Stomach smooth muscle (tissue), 2 donors: Measurements from ENCODE around the gene MX2.

Experiments used
- H3K27ac ChIP-seq: one replicate; pipeline ENCODE4 v1.7.0; 2013; ENCODE audit warnings: mild to moderate bottlenecking, low read length, inconsistent platforms
- H3K27me3 ChIP-seq, 2 donors: one replicate each; pipeline ENCODE4 v1.7.0; 2013; ENCODE audit warnings: low read length in 2 of 2; ENCODE audit not compliant: insufficient read depth in 2 of 2, control insufficient read depth in 1 of 2
- H3K36me3 ChIP-seq, 2 donors: one replicate each; pipeline ENCODE4 v1.7.0; 2013; ENCODE audit warnings: low read length in 2 of 2; ENCODE audit not compliant: control insufficient read depth in 2 of 2, insufficient read depth in 2 of 2
- H3K4me1 ChIP-seq: one replicate; pipeline ENCODE4 v1.7.0; 2013; ENCODE audit warnings: low read length; ENCODE audit not compliant: control insufficient read depth, insufficient read depth
- H3K4me3 ChIP-seq, 2 donors: one replicate each; pipeline ENCODE4 v1.7.0; 2013; ENCODE audit warnings: low read length in 2 of 2
- H3K9ac ChIP-seq, 2 donors: one replicate each; pipeline ENCODE4 v1.7.0; 2013; ENCODE audit warnings: low read length in 2 of 2, mild to moderate bottlenecking in 1 of 2
- H3K9me3 ChIP-seq, 2 donors: one replicate each; pipeline ENCODE4 v1.7.0; 2013; ENCODE audit warnings: low read length in 2 of 2; ENCODE audit not compliant: control insufficient read depth in 2 of 2
- donor health status: healthy.
- donor health status: Pancreatic carcinoma.

MX2 gene

GRCh38 chr21:41442481-41443186 is 80.8 kb downstream of the MX2 start:
- Histone ChIP-seq H3K9ac (no peak overlapping the region), H3K4me1 (no peaks in the 10 kb centered on the region), H3K9me3 (no peaks in the 10 kb centered on the region), H3K36me3 (peaks cover 55 to 61% of the 10 kb centered on the region in 2 donors), H3K4me3 (no peak overlapping the region), H3K27ac (no peak overlapping the region), H3K27me3 (no peaks in the 10 kb centered on the region)

GRCh38 chr21:41443562-41443961 is 81.7 kb downstream of the MX2 start:
- no peak overlapping the region for H3K9ac ChIP-seq
- H3K36me3 ChIP-seq = peaks cover 50 to 54% of the 10 kb centered on the region in 2 donors
- H3K9me3 ChIP-seq = no peaks in the 10 kb centered on the region
- no peak overlapping the region for H3K27ac ChIP-seq
- H3K4me3 ChIP-seq = no peak overlapping the region
- H3K4me1 ChIP-seq = no peaks in the 10 kb centered on the region
- H3K27me3 ChIP-seq = no peaks in the 10 kb centered on the region

- Histone ChIP-seq H3K27me3 (no peaks in the 10 kb centered on the region), H3K4me3 (no peak overlapping the region), H3K27ac (no peak overlapping the region), H3K9ac (no peak overlapping the region), H3K36me3 (peaks cover 46 to 60% of the 10 kb centered on the region in 2 donors), H3K4me1 (no peaks in the 10 kb centered on the region), H3K9me3 (no peaks in the 10 kb centered on the region)
These were observed 83.1 kb downstream of the MX2 start for GRCh38 chr21:41444703-41445464.

- Histone ChIP-seq H3K27ac (no peak overlapping the region), H3K4me3 (no peak overlapping the region), H3K27me3 (no peaks in the 10 kb centered on the region), H3K9me3 (no peaks in the 10 kb centered on the region), H3K9ac (no peak overlapping the region), H3K4me1 (no peaks in the 10 kb centered on the region), H3K36me3 (peaks cover 46 to 60% of the 10 kb centered on the region in 2 donors)
These were observed 83.6 kb downstream of the MX2 start for GRCh38 chr21:41445465-41445862.

GRCh38 chr21:41446586-41446985 is 84.8 kb downstream of the MX2 start:
- Histone ChIP-seq H3K36me3 (peaks cover 41 to 51% of the 10 kb centered on the region in 2 donors), H3K4me1 (no peaks in the 10 kb centered on the region), H3K4me3 (no peak overlapping the region), H3K27ac (no peak overlapping the region), H3K27me3 (no peaks in the 10 kb centered on the region), H3K9ac (no peak overlapping the region), H3K9me3 (no peaks in the 10 kb centered on the region)

GRCh38 chr21:41447356-41447755 is 85.5 kb downstream of the MX2 start:
- Histone ChIP-seq H3K36me3 (peaks cover 43 to 50% of the 10 kb centered on the region in 2 donors), H3K27ac (no peak overlapping the region), H3K9me3 (no peaks in the 10 kb centered on the region), H3K9ac (no peak overlapping the region), H3K4me3 (no peak overlapping the region), H3K4me1 (no peaks in the 10 kb centered on the region), H3K27me3 (no peaks in the 10 kb centered on the region)

- Histone ChIP-seq H3K27ac (no peak overlapping the region), H3K36me3 (peaks cover 29 to 43% of the 10 kb centered on the region in 2 donors)
These were observed 87.8 kb downstream of the MX2 start for GRCh38 chr21:41449613-41450012.

GRCh38 chr21:41451753-41452676 is 90.2 kb downstream of the MX2 start:
- H3K9me3 ChIP-seq = no peaks in the 10 kb centered on the region
- H3K9ac ChIP-seq = no peak overlapping the region
- no peak overlapping the region for H3K4me3 ChIP-seq
- H3K27me3 ChIP-seq = no peaks in the 10 kb centered on the region
- peaks cover 24 to 28% of the 10 kb centered on the region in 2 donors for H3K36me3 ChIP-seq
- H3K4me1 ChIP-seq = no peaks in the 10 kb centered on the region
- no peak overlapping the region for H3K27ac ChIP-seq

More at GRCh38 chr21:41449613-41450012, 87.8 kb downstream of the MX2 start:
- Histone ChIP-seq H3K9ac (no peak overlapping the region), H3K4me3 (no peak overlapping the region), H3K9me3 (no peaks in the 10 kb centered on the region), H3K27me3 (no peaks in the 10 kb centered on the region), H3K4me1 (no peaks in the 10 kb centered on the region)

GRCh38 chr21:41453198-41453597 is 91.4 kb downstream of the MX2 start:
- Histone ChIP-seq H3K27ac (no peak overlapping the region), H3K27me3 (no peaks in the 10 kb centered on the region), H3K4me1 (no peaks in the 10 kb centered on the region), H3K4me3 (no peak overlapping the region), H3K36me3 (peaks cover 20 to 30% of the 10 kb centered on the region in 2 donors), H3K9me3 (no peaks in the 10 kb centered on the region), H3K9ac (no peak overlapping the region)

GRCh38 chr21:41453761-41454160 is 91.9 kb downstream of the MX2 start:
- no peak overlapping the region for H3K9ac ChIP-seq
- H3K4me1 ChIP-seq = no peaks in the 10 kb centered on the region
- H3K27me3 ChIP-seq = no peaks in the 10 kb centered on the region
- H3K27ac ChIP-seq = no peak overlapping the region
- no peak overlapping the region for H3K4me3 ChIP-seq
- H3K36me3 ChIP-seq = peaks cover 25 to 30% of the 10 kb centered on the region in 2 donors
- no peaks in the 10 kb centered on the region for H3K9me3 ChIP-seq
